ENCODE results near the gene PATL1.

DNA sequence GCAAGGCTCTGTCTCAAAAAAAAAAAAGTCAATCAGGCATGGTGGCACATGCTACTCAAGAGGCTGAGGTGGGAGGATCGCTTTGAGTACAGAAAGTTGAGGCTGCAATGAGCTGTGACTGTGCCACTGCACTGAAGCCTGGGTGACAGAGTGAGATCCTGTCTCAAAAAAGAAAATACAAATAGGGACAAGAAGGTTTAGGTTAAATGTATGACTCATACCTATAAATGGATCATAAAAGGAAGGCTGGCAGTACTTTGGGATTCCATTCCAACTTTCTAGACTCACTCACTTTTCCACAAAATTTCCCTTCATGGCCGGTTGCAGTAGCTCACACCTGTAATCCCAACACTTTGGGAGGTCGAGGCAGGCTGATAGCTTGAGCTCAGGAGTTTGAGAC, 27.7 kb downstream of the PATL1 start:
- TF ChIP-seq POLR2A (IDR thresholded peaks at IDR 0.05; ENCODE audit: low read depth, low read length) (no peak), POLR2AphosphoS5 (IDR thresholded peaks at IDR 0.05; ENCODE audit: low read depth, low read length) (no peak), TAF1 (IDR thresholded peaks at IDR 0.05; ENCODE audit: low read depth, low read length) (no peak)
